CD14-positive monocyte (primary cell): ENCODE data around the gene PSEN2. TPM values are rescaled to one million over a fixed set of nuclear protein-coding genes. Genes with fewer than 3 reads are reported as not detected.

ENCODE experiments used
- DNase-seq, 3 donors: peaks; one replicate each; pipeline ENCODE4 v3.0.0-alpha.2; 2011 to 2022
- H2AFZ ChIP-seq: 2 replicates; pipeline ENCODE4 v1.6.0; 2012; ENCODE audit warnings: mild to moderate bottlenecking, low read depth, low read length, inconsistent platforms; ENCODE audit not compliant: insufficient read depth, poor library complexity, severe bottlenecking
- H3K27ac ChIP-seq, 2 donors: 1 replicate in 1 of 2; 2 replicates in 1 of 2; pipeline ENCODE4 v1.5.1; 2012 to 2013; ENCODE audit warnings: low read length in 2 of 2, control low read depth in 1 of 2, inconsistent platforms in 1 of 2, low read depth in 1 of 2, mild to moderate bottlenecking in 1 of 2
- H3K27me3 ChIP-seq, 2 donors: one replicate each; pipeline versions ENCODE4 v1.6.0 to v1.6.1; 2011 to 2013; ENCODE audit warnings: low read length in 2 of 2; ENCODE audit not compliant: control insufficient read depth in 2 of 2, insufficient read depth in 2 of 2
- H3K36me3 ChIP-seq, 2 donors: replicated peaks in 1 of 2; 1 replicate in 1 of 2; 2 replicates in 1 of 2; pipeline versions ENCODE4 v1.5.1 to v1.6.1; 2012 to 2013; ENCODE audit warnings: low read length in 2 of 2, control low read depth in 1 of 2, inconsistent platforms in 1 of 2, mild to moderate bottlenecking in 1 of 2; ENCODE audit not compliant: insufficient read depth in 2 of 2, control insufficient read depth in 1 of 2
- H3K4me1 ChIP-seq, 2 donors: 1 replicate in 1 of 2; 2 replicates in 1 of 2; pipeline versions ENCODE4 v1.5.1 to v1.6.1; 2012 to 2013; ENCODE audit warnings: low read length in 2 of 2, control low read depth in 1 of 2, inconsistent platforms in 1 of 2, mild to moderate bottlenecking in 1 of 2, moderate library complexity in 1 of 2; ENCODE audit not compliant: insufficient read depth in 2 of 2, control insufficient read depth in 1 of 2
- H3K4me2 ChIP-seq: replicated peaks from 2 replicates; pipeline ENCODE3; 2012; ENCODE audit warnings: low read length, moderate library complexity, mild to moderate bottlenecking; ENCODE audit not compliant: poor library complexity, severe bottlenecking; ENCODE audit errors: extremely low read depth
- H3K4me3 ChIP-seq, 3 experiments: fragments of 200-600 bp in 1 of 3; sonication (generic) in 1 of 3; replicated peaks in 1 of 3; 1 replicate in 2 of 3; 2 replicates in 1 of 3; pipeline ENCODE4 v1.5.1; 2011 to 2013; ENCODE audit warnings: low read length in 3 of 3, mild to moderate bottlenecking in 3 of 3, control low read depth in 2 of 3, low read depth in 2 of 3, inconsistent platforms in 1 of 3, moderate library complexity in 1 of 3
- H3K79me2 ChIP-seq: 2 replicates; pipeline ENCODE4 v1.6.0; 2012; ENCODE audit warnings: mild to moderate bottlenecking, control low read depth, inconsistent platforms, low read length, moderate library complexity; ENCODE audit not compliant: insufficient read depth
- H3K9ac ChIP-seq: 2 replicates; pipeline ENCODE4 v1.6.0; 2017; ENCODE audit warnings: low read length, mild to moderate bottlenecking; ENCODE audit not compliant: insufficient read depth, poor library complexity, severe bottlenecking
- H3K9me3 ChIP-seq, 2 donors: replicated peaks in 1 of 2; 1 replicate in 1 of 2; 2 replicates in 1 of 2; pipeline versions ENCODE4 v1.5.1 to v1.6.1; 2012 to 2013; ENCODE audit warnings: low read length in 2 of 2, control low read depth in 1 of 2; ENCODE audit not compliant: control insufficient read depth in 1 of 2, insufficient read depth in 1 of 2
- H4K20me1 ChIP-seq: 2 replicates; pipeline ENCODE4 v1.6.0; 2012; ENCODE audit warnings: mild to moderate bottlenecking, low read length, control low read depth, moderate library complexity; ENCODE audit not compliant: insufficient read depth
- H3K27ac Mint-ChIP-seq, 7 donors: one replicate each; pipeline ENCODE4 v1.8.0; 2020; ENCODE audit warnings: mild to moderate bottlenecking in 7 of 7, mixed read lengths in 7 of 7, moderate library complexity in 6 of 7, inconsistent platforms in 2 of 7
- H3K27me3 Mint-ChIP-seq, 3 donors: one replicate each; pipeline ENCODE4 v1.8.0; 2021 to 2022; ENCODE audit warnings: low read depth in 3 of 3, mild to moderate bottlenecking in 3 of 3, mixed read lengths in 3 of 3, moderate library complexity in 3 of 3, inconsistent platforms in 1 of 3
- H3K36me3 Mint-ChIP-seq, 2 donors: one replicate each; pipeline ENCODE4 v1.8.0; 2020; ENCODE audit warnings: mixed read lengths in 2 of 2, inconsistent platforms in 1 of 2, mild to moderate bottlenecking in 1 of 2
- H3K4me1 Mint-ChIP-seq: one replicate; pipeline ENCODE4 v1.8.0; 2020; ENCODE audit warnings: mild to moderate bottlenecking, mixed read lengths
- H3K4me3 Mint-ChIP-seq, 2 donors: one replicate each; pipeline ENCODE4 v1.8.0; 2020; ENCODE audit warnings: mild to moderate bottlenecking in 2 of 2, mixed read lengths in 2 of 2, moderate library complexity in 1 of 2
- H3K9me3 Mint-ChIP-seq, 7 donors: one replicate each; pipeline ENCODE4 v1.8.0; 2020 to 2022; ENCODE audit warnings: mixed read lengths in 7 of 7, mild to moderate bottlenecking in 6 of 7, moderate library complexity in 6 of 7, inconsistent platforms in 2 of 7
- WGBS: methylation state at CpG from one replicate; pipeline ENCODE4 v1.1.5; 2013; ENCODE audit warnings: missing lambda C conversion rate; ENCODE audit not compliant: insufficient coverage; 5-methylcytosine and 5-hydroxymethylcytosine counted together
- intact Hi-C, 2 donors: fragments of 100-400 bp; cut with micrococcal nuclease; formaldehyde crosslinking; loops; one replicate each; pipeline versions ENCODE4 v1.15.0 to v1.15.1; 2023
- polyA plus RNA-seq, 3 donors: library from polyadenylated mRNA; depleted of rRNA in 1 of 3; unstranded in 2 of 3; stranded (reverse) in 1 of 3; fragments of 300-500 nt in 2 of 3; fragments of >200 nt in 1 of 3; fragmentation: Illumina TruSeq in 2 of 3; gene quantifications; 1 replicate in 2 of 3; 2 replicates in 1 of 3; pipeline ENCODE4 v1.2.3, GENCODE V29; 2012 to 2021
- TF ChIP-seq, protein P1 (sequence below): fragments of 200-600 bp; IDR thresholded peaks from one replicate; pipeline ENCODE4 v1.8.0; 2022; ENCODE audit warnings: antibody characterized with exemption, mild to moderate bottlenecking

PSEN2 gene
- polyA plus RNA-seq, 3 donors: 8.9 to 11.8 (median 11.4) TPM

DNA sequence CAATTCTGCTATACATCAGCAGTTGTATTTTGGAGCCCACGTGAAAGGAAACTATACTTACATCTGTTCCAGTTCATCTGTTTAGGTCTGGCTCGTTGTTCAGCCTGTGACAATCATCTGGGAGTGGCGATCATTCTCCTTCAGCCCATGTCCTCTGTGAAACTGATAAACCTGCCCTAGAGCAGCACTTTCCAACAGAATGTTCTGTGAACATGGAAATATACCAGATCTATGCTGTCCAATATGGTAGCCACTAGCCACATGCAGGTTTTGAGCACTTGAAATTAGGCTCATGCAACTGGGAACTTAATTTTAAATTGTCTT, 45.2 kb downstream of the PSEN2 start:
- no peaks in the 10 kb centered on the region for H3K27me3 ChIP-seq
- no peak overlapping the region for H3K4me3 ChIP-seq
- Mint-ChIP-seq H3K9me3 (peaks cover 0 to 4% (median 2%) of the 10 kb centered on the region in 7 donors), H3K4me1 (peaks cover 2% of the 10 kb centered on the region), H3K36me3 (no peaks in the 10 kb centered on the region), H3K27ac (no peak overlapping the region), H3K4me3 (no peak overlapping the region), H3K27me3 (no peaks in the 10 kb centered on the region)
- H3K4me2 ChIP-seq: no peak overlapping the region
- no peak overlapping the region for H3K9ac ChIP-seq
- TF ChIP-seq, protein P1, sequence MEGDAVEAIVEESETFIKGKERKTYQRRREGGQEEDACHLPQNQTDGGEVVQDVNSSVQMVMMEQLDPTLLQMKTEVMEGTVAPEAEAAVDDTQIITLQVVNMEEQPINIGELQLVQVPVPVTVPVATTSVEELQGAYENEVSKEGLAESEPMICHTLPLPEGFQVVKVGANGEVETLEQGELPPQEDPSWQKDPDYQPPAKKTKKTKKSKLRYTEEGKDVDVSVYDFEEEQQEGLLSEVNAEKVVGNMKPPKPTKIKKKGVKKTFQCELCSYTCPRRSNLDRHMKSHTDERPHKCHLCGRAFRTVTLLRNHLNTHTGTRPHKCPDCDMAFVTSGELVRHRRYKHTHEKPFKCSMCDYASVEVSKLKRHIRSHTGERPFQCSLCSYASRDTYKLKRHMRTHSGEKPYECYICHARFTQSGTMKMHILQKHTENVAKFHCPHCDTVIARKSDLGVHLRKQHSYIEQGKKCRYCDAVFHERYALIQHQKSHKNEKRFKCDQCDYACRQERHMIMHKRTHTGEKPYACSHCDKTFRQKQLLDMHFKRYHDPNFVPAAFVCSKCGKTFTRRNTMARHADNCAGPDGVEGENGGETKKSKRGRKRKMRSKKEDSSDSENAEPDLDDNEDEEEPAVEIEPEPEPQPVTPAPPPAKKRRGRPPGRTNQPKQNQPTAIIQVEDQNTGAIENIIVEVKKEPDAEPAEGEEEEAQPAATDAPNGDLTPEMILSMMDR: no peak
- WGBS: 90% methylated on average over 2 of the region's 3 CpGs
- H3K79me2 ChIP-seq: no peaks in the 10 kb centered on the region
- H2AFZ ChIP-seq: no peak overlapping the region
- no peaks in the 10 kb centered on the region for H3K4me1 ChIP-seq
- DNase-seq: no peak
- H3K27ac ChIP-seq: no peak overlapping the region
- no peaks in the 10 kb centered on the region for H4K20me1 ChIP-seq
- no peaks in the 10 kb centered on the region for H3K36me3 ChIP-seq
- no peaks in the 10 kb centered on the region for H3K9me3 ChIP-seq
- intact Hi-C loops: no loop called here

DNA sequence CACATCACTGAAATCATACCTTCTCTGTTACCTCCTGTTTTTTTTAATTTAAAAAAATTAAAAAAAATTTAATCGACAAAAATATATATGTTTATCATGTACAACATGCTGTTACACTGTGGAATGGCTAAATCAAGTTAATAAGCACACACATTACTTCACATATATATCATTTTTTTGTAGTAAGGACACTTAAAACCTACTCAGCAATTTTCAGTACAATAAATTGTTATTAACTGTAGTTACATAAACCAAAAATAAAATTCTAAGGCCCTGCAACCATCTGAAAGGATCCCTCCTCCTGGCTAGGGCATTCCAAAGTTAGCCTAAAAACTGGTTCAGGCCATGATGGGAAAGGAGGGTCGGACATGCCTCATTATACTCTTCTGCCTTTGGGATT, 46.1 kb downstream of the PSEN2 start:
- Histone ChIP-seq H3K79me2 (no peaks in the 10 kb centered on the region), H3K27me3 (no peaks in the 10 kb centered on the region), H3K27ac (no peak overlapping the region), H3K9ac (no peak overlapping the region), H3K4me2 (no peak overlapping the region), H3K4me1 (no peaks in the 10 kb centered on the region), H2AFZ (no peak overlapping the region), H4K20me1 (no peaks in the 10 kb centered on the region), H3K36me3 (no peaks in the 10 kb centered on the region), H3K4me3 (no peak overlapping the region), H3K9me3 (no peaks in the 10 kb centered on the region)
- intact Hi-C loops: no loop called here
- WGBS: no CpG with 5 or more reads among the region's 2 CpGs
- TF ChIP-seq, protein P1: no peak
- no peak for DNase-seq
- Mint-ChIP-seq H3K4me3 (no peak overlapping the region), H3K36me3 (no peaks in the 10 kb centered on the region), H3K27ac (no peak overlapping the region), H3K9me3 (peaks cover 0 to 5% (median 2%) of the 10 kb centered on the region in 7 donors), H3K27me3 (no peaks in the 10 kb centered on the region), H3K4me1 (peaks cover 2% of the 10 kb centered on the region)
